NCI-H2029 (cell line): ENCODE results near the gene GALT.

Experiments
- DNase-seq: peaks from one replicate; lab custom pipeline; 2025; lab: John Stamatoyannopoulos, UW

The GALT gene

DNA sequence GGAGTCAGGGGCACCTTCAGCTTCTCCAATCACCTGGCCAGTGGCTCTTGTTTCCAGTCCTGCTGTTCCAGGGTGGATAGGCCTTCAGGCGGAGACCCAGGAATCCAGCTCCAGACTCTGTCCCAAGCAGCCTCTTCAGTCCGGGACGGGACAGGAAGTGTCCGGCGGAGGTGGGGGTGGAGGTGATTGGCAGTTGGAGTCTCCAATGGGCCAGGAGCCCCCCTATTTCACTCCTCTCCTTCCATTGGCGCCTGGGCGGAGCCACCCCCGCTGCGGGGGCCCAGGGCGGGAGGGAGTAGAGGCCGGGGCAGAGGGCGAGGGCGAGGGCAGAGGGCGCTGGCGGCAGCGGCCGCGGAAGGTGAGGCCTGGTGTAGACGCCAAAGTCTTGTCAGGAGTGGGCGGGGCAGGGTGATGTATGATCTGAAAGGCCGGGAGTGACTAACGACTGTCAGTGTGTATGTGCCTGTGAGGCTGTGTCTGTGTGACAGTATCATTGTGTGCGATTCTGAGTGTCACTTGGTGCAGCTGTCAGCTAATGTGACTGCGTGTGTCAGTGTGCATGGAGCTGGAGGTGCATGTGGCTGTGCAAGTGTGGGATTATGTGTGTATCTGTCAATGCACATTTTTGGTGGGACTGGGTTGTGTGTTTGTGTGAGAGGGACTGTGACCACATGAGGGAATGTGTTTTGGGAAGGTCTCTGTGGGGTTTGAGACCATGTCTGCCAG, 5.6 kb downstream of the GALT start, which contains the start of gene IL11RA:
Gene IL11RA (plus strand): TSS at position 310 of the 726 bp plus-strand sequence. CDS start 3,033 bp downstream, outside the sequence.
- DNase-seq, result peak; percentile 56

DNA sequence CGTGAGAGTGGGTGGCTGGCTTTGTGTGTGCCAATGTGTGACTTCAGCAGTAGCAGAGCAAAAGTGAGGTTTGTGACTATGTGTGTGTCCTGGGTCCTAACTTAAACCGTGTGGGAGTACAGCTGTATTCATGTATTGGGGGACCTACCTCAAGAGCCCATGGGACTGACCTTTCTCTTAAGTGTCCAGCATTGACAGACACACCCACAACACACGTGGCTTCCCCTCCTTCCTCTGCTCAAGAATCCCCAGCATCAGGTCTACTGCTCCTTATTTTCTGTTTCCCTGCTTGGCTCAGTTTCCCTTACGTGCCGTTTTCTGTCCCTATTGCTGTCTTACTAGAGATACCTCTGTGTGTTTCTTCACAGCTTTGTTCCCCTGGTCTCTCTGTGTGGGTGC, 6.1 kb downstream of the GALT start:
- DNase-seq, result no peak

DNA sequence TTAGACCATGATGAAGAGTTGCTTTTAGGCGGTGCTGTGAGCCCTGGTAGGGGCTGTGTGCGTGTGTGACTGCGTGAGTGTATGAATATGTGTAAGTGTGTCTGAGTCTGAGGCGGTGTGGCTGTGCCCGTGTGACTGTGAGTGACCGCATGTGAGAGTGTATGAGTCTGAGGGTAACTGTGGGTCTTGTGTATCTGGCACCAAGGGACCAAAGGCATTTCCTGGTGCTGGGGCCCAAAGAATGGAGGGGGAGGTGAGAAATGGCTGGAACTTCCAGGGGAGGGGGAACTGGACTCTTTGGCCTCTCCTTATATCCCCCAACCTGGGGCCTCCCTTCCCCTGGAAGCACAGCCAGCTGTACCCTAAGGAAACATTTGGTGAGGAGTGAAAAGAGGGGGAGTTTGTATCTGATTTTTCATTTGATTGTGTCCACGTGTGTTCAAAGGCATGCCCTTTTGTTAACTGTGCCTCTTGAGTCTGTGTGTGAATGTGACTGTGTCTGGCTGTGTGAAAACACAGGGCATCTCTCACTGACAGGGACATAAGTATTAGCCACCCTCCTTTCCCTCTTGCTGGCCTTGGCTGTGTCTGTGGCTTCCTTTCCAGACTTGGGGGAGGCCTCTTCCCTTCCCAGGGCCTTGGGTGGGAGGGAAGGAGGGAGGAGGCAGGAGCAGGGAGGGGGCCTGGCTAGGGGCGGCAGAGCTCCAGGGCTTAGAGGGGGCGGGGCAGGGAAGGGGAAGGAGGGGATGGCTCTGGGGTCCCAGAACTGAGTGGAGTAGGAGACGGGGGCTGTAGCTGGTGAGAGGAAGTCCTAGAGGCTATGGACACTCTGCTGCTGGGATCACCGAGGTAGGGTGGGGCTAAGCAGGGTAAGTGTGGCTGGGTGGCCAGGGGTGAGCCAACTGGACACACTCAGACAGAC, 6.9 kb downstream of the GALT start:
- no peak for DNase-seq

DNA sequence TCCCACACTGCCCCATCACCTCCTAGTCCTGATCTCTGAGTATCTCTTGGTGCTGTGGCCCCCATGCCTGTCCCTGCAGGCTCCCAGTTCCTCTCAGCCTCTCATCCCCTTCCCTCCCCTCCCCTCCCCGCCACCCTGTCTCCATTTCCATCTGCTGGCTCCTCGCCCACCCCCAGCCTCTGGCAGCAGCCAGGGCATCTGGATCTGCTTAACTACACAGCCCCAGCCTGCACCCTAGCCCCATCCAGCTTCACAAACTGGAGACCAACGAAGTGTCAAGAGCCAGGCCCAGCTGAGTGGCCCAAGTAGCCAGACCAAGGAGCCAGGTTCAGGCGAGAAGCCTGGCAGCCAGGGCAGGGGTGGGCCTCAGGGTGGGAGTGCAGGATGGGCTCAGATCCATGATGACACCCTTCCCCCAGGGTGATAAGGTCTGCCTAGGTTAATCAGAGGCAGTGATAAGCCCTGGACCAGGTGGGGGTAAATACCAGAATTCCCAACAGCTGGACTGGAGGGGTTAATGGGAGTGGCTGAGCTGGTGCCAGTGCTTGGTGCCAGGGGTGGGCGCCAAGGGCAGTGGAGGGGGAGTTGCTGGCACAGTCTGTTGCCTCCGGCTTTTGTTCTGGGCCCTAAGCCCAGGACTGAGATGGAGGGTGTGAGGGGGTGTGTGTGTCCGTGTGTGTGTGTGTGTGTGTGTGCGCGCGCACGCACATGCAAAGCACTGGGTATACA, 8.0 kb downstream of the GALT start:
- peak; percentile 49 for DNase-seq

DNA sequence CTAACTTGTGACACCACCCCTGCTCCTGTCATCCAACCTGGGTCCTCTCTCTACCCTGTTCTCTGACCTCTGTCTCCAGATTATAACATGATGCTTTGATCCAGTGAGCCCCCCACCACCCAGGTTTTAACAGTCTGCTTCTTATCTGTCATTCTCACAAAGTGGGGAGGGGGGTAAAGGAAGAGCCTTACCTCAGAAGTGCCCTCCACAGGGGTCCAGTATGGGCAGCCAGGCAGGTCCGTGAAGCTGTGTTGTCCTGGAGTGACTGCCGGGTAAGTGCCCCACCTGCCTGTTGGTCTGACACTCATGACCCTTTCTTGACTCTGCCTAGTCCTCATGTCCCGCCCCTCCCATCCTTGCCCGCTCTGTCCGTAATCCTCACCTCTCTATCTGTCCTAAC, 8.9 kb downstream of the GALT start:
- no peak for DNase-seq

DNA sequence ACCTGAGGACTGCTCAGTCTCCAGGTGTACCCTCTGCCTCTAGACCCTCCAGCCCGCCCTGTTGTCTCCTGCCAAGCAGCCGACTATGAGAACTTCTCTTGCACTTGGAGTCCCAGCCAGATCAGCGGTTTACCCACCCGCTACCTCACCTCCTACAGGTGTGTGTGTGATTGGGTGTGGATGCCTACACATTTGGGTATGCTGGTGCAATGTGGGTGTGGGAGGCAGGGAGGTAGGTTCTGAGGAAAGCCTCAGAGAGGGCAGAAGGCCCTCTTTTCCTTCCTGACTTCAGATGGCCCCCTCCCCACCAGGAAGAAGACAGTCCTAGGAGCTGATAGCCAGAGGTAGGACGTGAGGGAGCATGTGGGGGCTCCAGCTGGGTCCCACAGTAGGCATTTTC, 10.5 kb downstream of the GALT start:
- no peak for DNase-seq

DNA sequence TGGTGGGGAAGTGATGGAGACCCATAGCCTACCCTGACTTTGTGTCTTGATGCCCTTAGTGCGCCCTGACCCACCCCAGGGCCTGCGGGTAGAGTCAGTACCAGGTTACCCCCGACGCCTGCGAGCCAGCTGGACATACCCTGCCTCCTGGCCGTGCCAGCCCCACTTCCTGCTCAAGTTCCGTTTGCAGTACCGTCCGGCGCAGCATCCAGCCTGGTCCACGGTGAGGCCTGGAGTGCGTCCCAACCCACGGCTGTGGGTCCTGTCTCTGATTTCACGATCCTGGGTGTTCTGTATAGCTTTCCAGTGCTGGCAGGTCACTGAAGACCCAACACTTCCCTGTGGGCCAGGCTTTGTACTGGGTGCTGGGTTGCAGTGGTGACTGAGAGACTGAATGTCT, 12.0 kb downstream of the GALT start:
- no peak for DNase-seq

DNA sequence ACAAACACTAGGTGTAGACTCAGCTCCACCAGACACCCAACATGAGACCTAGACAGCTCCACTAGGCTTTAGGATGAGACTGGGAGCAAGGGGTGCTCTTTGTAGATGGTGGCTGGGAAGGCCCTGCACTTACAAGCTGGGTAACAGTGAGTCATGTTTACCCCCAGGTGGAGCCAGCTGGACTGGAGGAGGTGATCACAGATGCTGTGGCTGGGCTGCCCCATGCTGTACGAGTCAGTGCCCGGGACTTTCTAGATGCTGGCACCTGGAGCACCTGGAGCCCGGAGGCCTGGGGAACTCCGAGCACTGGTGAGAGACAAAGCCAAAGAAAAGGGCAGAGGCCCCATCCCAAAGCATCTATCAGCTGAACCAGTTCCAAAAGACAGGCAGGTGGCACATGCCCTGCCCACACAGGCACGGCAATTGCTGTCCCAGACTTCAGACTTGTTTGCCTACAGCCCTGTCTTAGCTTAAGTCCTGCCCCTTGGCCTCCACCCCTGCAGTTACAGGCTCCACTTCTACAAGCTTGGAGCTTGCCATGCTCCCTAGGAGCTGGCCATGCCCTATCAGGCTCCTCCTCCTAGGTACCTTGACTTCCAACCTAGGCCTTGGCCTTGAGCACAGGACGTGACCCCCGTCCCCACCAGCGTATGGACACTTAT, 13.2 kb downstream of the GALT start:
- no peak for DNase-seq

DNA sequence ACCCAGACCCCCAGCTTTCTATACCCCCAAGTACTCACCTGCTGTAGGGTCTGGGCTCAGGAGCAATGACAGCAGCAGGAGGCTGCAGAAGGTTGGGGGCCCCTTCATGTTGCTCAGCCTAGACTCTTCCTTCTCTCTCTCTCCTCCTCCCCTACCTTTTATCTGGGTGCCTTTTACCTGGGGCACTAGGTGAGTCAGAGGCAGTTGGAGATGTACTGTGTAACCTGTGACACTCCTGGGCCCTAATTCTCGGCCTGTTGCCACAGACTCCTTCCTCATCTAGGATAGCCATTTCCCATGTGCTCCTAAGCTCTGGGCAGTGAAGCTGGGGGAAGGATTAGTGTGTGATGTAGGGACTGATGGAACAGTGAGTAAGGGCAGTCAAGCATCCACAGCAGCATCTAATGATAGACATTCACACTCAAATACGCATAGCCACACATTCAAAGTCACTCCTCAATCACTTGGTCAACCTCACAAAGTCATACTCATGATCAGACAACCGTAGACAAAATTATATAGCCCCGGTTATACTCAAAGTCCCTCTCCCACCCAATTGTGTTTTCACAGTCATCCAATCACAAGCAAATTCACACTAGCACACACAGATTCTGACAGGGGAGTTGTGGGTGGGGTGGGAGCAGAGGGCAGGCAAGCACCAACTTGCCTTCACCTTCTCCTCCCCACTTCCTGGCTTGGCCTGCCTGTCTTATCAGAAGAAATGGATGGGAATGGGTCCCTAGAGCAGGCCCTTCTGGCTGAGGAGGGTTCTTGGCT, 16.2 kb downstream of the GALT start, which contains the start of gene CCL27:
Gene CCL27 (minus strand): TSS at position 132 of the 777 bp plus-strand sequence. CDS start 24 bp downstream, at position 108.
- DNase-seq, result no peak

DNA sequence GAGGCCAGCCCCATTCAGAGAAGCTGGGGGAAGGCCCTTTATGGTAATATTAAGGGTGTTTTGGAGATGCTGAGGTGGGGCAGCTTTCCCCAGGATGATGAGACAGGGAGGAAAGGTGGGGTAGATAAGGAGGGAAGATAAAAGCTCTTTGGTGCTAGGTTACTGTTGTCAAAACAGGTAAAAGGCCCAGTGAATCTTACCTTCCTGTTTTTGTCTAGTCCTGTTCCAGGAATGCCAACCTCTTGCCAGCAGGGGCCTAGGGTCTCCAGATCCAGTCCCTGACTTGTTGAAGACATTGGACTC, 16.8 kb downstream of the GALT start:
- DNase-seq, result no peak

DNA sequence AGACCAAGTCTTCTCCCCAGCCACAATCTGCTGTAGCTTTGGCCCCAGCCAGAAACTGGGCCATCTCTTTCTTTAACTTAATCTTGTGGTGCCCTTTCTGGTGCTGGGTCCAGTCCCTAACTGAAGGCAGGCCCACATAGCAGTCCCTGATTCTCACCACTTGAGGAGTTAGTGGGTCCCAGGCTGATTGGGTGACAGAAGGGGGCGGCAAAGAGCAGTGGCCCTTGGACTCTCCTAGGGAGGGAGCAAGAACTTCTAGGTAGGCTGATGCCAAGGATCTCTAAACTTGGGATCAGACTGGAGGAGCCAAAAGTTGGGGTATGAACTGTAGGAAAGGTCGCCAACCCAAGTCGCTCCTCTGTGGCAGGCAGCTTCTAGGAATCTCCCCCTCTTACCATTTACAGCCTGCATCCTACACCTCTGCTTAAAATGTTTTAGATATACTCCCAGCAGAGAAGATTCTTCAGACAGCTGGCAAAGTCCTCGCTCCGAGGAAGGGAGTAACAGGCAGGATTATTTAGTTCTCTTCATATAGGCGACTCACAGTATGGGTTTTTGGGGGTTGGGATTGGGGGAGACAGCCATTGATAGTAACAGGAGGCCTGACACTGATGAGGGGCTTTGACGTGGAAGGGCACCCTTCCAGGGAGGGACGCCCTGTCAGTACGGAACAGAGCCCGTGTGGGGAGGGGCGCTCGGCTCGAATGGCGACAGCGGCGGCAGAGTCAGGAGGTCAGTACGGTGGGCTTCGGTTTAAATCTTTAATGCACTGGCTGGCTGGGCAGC, 18.0 kb downstream of the GALT start:
- no peak for DNase-seq

DNA sequence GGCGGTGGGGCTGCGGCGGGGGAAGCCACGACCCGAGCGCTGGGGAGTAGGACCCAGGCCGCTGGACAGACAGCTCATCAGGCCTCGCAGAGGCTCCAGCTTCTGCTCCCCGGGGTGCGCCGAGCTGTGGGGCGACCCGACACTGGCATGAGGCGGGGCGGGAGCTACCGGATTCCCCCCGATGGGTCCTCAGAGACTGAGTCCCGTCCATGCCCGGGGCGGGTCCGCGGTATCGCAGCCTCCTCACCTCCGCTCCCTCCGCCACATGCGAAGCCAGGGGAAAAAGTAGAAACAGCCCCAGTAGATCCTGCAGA, 18.5 kb downstream of the GALT start:
- DNase-seq, result no peak

DNA sequence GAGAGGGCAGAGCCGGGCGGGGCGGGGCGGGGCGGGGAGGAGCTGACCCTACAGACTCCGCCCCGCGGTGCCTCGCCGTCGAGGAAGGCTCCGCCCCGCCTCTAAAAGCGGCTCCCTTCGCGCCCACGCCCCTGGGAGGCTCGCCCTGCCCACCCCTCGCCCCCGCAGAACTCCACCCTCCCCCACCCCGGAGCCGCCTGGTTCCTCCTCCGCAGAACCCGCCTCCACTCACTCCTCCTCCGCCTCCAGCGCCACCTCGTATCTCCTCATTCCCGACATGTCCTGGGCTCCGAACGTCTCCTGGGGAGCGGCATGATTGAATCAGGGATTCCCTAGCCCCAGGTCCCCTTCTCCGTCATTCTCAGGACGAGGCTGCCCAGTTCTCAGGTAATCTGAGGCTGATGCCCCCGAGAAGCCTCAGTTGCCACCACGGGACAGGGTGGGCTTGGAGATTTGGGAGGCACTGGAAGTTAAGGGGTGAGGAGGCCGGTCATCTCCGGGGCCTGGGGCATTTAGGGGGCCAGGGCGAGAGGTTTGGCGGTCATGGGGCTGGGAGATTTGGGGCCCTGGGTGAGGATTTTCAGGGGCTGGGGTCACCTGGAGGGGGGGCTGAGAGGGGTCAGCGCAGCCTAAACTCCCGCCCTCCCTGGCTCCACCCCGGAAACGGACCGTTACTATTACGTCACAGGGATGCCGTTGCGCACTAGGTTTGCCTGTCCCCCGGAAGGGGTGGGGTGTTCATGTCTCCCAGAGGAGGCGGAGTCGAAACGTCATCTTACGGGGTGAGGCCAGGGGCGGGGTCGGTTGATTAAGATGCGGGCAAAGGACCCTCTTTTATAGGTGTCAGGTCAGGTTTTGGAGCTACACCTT, 19.1 kb downstream of the GALT start:
- DNase-seq, result peak; percentile 92

DNA sequence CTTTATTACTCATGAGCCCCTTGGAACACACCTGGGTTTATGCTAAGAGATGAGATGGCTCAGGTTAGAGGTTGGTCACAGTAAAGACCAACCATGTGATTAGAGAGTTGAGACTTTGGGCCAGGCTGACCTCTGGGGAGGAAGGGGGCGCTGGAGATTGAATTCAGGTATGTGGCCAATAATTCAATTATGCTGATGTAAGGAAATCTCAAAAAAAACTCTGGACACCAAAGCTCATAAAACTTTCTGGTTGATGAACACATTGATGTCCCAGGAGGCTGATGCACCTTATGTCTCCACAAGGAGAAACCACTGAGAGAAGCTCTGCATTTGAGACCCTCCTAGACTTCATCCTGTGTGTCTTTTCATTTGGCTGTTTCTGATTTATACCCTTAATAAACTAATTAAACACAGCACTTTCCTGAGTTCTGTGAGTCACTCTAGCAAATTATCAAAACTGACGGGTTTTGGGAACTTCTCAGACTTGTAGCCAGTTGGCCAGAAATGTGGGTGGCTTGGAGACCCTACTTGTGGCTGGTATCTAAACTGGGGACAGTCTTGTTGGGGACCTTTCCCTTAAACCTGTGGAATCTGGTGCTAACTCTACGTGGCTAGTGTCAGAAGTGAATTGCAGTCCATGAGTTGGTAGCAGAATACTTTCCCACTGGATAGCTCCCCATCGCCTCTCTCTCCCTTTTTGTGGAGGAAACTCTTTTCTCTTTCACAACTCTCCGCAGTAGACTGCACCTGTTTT, 23.5 kb downstream of the GALT start:
- DNase-seq, result no peak

DNA sequence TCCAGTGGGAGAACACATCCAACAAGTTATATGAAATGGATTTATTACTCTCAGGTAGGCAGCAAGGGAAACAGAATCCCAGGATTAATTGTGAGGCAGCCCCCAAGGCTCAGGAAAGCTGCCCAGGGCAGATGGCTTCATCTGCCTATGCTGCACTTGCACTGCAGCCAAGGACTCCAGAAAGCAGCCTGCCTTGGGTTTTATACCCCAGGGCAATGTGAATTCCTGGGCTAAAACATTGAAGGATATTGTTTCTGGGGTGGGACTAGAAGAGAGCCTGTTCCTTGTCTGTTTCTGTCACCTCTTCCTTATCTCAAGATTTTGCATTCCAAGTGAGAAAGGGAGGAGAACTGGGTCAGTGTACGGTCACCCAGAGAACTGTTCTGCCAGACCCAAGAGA, 24.8 kb downstream of the GALT start:
- DNase-seq, result no peak

DNA sequence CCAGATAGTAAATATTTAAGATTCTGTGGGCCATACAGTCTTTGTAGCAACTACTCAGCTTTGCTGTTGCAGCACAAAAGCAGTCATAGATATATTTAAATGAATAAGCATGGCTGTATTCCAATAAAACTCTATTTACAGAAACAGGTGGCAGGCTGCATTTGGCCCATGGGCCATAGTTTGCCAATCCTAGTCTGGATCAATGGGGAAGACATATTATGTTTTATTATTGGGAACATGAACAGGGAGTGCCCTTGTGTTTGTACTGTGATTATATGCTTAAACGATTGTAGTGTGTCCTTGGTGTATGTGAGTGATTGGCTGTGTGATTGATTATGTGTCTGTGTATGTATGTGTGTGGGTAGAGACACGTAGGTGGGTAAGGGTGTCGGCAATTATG, 28.0 kb downstream of the GALT start:
- DNase-seq, result no peak

DNA sequence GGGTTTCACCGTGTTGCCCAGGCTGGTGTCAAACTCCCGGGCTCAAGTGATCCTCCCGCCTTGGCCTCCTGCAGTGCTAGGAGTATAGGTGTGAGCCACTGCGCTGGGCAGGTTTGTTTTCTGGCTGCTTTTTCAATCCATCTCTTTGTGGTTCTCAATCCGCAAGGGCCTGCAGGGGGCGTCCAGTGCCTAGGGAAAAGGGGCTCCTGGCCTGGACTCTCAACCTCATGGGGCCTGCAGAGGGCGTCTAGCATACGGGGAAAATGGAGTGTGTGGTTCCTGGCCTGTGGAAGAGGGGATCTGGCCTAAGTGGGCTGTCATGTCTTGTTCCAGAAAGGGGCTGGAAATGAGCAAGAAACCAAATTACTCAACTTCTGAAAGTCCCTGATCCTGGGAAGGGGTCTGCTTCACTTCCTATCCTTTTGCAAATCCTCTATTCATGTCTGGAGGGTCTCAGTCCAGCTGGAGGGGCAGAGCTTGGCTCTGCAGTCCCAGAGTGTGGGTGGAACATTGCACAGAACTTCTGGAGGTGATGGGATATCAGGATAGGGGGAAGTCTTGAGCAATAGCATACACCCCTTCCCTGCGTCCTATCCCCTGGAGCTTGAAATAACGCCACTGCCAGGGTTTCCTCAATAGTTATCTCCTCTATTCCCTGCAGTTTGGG, 28.7 kb downstream of the GALT start:
- peak; percentile 39 for DNase-seq

DNA sequence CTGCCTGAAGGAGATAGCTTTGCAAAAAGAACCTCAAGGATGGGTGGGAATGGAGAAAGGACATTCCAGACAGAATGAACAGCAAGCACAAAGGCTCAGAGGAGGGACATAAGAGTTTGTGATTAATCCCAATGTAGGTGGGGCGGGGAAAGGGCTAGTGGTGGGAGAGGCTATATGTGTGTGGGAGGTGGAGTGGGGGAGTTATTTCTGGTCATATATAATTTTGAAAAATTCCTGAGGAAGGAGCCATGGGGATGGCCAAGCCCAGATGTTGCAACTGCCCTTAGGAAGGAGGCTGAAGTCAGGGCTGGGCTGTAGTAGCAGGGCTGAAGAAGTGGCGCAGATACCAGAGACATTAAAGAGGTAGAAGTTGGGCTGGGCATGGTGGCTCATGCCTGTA, 29.4 kb downstream of the GALT start:
- no peak for DNase-seq
